KG1 (cell line): ENCODE measurements around the gene PRDX1.

Source experiments
- DNase-seq: peaks from one replicate; lab custom pipeline; 2025; lab: John Stamatoyannopoulos, UW

PRDX1 gene

GRCh38 chr1:45521413-45522323 is at the start of gene PRDX1:
PRDX1 (minus strand) TSS chr1:45521884; CDS start chr1:45519043, 2,841 bp downstream.
- DNase-seq, result peak; percentile 84

DNA sequence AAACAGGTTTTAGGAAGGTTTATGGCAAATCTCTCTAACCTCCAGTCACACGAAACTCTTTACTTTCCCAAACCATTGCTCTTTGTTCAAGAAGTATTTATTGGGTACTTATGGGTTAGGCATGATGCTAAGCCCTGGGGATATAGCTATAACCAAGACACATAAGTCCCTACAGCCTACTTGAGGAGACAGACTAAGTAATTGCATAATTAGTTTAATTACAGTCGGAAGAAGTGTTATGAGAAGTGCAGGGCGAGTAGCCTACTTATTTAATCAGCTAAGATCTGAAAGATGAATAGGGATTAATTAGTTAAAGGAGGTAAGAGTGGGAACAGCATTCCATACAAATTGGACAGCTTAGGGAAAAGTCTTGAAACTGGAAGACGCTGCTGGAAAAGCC is 48.9 kb upstream of the PRDX1 start:
- no peak for DNase-seq

GRCh38 chr1:45569962-45570581 is 48.4 kb upstream of the PRDX1 start:
- DNase-seq, result peak; percentile 21

- no peak for DNase-seq
Measured at GRCh38 chr1:45569571-45569961, 47.9 kb upstream of the PRDX1 start.

DNA sequence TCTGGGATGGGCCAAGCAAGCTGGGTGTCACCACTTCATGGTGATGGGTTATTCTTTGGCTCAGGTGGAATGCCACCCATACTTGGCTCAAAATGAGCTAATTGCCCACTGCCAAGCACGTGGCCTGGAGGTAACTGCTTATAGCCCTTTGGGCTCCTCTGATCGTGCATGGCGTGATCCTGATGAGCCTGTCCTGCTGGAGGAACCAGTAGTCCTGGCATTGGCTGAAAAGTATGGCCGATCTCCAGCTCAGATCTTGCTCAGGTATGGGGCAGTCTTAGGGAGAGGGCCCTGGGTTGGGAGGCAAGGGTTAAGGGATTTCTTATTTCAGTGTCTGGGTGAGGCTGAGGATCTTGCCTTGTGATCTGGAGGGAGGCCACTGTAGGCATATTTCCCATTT is 46.7 kb upstream of the PRDX1 start:
- no peak for DNase-seq

- DNase-seq, result no peak
Measured at GRCh38 chr1:45567911-45568310, 46.2 kb upstream of the PRDX1 start.

GRCh38 chr1:45566722-45567121 is 45.0 kb upstream of the PRDX1 start:
- DNase-seq, result no peak

GRCh38 chr1:45563843-45564242 is 42.2 kb upstream of the PRDX1 start:
- DNase-seq, result no peak

- no peak for DNase-seq
Measured at GRCh38 chr1:45557422-45557944, 35.8 kb upstream of the PRDX1 start.

DNA sequence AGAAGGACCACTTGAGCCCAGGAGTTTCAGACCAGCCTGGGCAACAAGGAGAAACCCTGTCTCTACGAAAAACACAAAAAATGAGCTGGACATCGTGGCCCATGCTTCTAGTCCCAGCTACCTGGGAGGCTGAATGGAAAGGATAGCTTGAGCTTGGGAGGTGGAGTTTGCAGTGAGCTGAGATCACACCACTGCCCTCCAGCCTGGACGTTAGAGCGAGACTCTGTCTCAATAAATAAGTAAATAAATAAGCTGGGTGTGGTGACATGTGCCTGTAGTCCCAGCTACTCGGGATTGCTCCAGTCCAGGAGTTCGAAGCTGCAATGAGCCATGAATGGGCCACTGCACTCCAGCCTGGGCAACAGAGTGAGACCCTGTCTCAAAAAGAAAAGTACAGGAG is 32.5 kb upstream of the PRDX1 start:
- DNase-seq, result no peak

DNA sequence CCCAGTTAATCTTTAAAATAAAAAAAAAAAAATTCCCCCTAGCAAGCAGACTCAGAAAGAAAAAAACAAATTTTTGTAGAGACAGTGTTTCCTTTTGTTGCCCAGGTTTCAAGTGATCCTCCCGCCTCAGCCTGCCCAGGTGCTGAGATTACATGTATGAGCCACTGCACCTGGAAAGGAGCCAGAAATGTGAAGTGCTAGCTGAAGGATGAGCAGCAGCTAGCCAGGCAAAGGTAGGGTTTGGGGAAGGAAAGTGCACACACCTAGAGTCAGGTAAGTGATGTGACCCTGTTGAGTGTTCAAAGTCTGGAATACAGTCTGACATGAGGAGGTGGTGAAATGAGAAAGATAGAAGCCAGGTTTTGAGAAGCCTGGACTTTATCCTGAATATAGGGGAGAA is 30.6 kb upstream of the PRDX1 start:
- no peak for DNase-seq

DNA sequence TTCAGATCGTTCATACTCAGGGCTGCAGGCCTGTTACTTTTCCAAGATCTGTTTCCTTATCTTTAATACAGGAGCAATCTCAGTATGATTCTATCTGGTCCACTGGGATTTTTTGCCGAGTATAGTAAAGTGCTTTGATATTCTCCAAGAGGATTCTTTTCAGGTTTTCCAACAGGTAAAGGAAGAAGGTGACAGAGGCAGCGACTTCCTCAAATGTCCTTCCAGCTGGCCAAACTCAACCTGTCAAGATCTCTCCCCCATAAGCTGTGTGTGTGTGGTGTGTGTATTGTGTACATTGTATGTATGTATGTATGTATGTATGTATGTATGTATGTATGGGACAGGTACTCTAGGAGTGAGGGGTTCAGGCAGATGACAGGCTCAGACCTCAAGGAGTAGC is 30.0 kb upstream of the PRDX1 start:
- no peak for DNase-seq

GRCh38 chr1:45550401-45551351 is 29.0 kb upstream of the PRDX1 start, which contains the start of gene AKR1A1:
AKR1A1 (plus strand) TSS chr1:45550826; CDS start chr1:45561795, 10,969 bp downstream.
- DNase-seq, result peak; percentile 96

- DNase-seq, result no peak
Measured at GRCh38 chr1:45545553-45546310, 24.0 kb upstream of the PRDX1 start.

DNA sequence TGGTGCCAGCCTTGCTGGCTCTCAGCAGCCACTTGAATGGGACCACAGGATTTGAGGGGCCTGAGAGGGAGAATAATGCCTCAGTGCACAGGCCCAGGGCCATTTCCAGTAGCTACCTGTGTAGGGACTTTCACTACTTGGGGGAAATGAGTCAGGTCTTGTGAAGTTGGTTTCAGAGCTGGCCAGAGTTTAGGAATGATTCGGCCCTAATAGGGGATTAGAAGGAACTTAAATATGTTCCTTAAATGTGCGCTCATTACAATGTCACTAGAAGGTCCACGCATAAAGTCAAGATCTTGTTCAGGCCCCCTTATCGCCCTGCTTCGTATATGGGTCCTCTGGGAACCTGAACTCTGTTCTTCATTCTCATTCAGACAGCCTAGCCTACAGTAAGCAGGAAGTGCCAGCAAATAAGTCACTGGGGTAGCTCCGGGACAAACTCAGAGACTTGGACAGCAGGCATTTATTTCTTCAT is 23.4 kb upstream of the PRDX1 start:
- no peak for DNase-seq

DNA sequence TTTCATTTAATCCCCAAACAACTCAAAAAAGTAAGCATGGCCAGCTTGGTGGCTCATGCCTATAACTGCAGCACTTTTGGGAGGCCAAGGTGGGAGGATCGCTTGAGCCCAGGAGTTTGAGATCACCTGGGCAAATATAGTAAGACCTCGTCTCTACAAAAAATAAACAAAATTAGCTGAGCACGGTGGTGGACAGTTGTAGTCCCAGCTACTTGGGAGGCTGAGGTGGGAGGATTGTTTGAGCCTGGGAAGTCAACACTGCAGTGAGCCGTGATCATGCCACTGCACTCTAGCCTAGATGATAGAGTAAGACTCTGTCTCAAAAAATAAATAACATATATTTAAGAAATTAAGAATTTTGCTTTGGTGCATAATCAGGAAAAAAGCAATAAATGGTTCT is 22.8 kb upstream of the PRDX1 start:
- DNase-seq, result no peak

GRCh38 chr1:45543581-45544417 is 22.1 kb upstream of the PRDX1 start:
- DNase-seq, result peak; percentile 80

DNA sequence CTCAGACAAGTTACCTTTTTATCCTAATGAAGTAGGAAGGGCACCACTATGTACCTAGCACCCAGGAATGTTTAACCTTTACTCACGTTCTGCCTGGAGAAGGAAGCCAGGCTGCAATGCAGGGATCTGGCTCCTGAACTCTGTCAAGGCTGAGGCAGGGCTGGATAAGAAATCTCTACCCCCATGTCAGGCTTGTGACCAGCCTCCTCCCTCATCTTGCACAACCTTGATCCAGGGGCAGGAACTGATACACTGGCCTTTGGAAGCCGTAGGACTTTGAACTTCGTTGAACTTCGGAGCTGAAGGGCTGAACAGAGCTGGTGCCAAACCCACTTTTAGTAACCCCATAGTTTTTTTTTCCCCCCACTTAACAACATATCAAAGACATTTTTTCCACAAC is 20.9 kb upstream of the PRDX1 start:
- no peak for DNase-seq

DNA sequence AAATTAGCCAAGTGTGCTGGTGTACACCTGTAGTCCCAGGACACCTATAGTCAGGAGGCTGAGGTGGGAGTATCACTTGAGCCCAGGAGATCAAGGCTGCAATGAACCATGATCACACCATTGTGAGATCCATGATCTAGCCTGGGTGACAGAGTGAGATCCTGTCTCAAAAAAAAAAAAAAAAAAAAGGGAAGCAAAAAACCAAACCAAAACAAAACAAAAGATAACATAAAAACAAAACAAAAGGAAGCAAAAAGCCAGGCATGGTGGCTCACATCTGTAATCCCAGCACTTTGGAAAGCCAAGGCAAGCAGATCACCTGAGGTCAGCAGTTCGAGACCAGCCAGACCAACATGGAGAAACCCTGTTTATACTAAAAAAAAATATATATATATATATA is 19.5 kb upstream of the PRDX1 start:
- DNase-seq, result no peak

- no peak for DNase-seq
Measured at GRCh38 chr1:45536886-45537285, 15.2 kb upstream of the PRDX1 start.
